Measurements from ENCODE around the gene TSPAN4. TPM values are rescaled to one million over a fixed set of nuclear protein-coding genes. Genes with fewer than 3 reads are reported as not detected.

TSPAN4 gene
- total RNA-seq, 1 experiment from 2014 or later = 29.2 TPM

DNA sequence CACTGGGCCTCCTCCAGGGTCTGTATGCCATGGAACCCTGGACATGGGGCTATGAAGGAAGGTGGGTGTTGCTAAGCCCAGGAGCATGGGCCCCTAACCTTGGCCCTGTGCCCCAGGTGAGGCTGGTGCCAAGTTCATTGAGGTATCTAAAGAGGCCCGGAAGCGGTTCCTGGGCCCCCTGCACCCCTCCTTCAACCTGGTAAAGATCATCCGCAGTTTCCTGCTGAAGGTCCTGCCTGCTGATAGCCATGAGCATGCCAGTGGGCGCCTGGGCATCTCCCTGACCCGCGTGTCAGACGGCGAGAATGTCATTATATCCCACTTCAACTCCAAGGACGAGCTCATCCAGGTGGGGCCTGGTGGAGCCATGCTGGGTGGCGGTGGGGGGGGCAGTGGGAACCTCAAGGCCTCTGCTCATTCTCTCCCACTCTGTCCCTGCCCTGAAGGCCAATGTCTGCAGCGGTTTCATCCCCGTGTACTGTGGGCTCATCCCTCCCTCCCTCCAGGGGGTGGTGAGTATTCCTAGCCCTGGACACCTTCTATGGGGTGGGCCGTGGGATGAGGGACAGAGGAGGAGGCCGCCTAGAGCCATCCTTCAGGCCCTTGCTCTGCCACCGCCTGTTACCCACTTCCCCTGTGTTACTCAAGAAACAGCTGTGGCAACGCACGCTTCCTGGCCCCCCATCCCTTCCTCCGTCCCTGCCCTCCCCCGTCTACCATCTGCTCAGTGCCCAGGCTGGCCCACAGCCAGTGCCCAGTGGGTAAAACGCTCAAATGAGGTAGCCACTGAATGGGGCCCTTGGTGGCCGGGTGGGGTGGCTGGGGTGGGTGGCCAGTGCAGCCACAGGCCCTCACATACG, 20.9 kb upstream of the TSPAN4 start:
- no peak for DNase-seq (ENCODE audit: low spot score)

DNA sequence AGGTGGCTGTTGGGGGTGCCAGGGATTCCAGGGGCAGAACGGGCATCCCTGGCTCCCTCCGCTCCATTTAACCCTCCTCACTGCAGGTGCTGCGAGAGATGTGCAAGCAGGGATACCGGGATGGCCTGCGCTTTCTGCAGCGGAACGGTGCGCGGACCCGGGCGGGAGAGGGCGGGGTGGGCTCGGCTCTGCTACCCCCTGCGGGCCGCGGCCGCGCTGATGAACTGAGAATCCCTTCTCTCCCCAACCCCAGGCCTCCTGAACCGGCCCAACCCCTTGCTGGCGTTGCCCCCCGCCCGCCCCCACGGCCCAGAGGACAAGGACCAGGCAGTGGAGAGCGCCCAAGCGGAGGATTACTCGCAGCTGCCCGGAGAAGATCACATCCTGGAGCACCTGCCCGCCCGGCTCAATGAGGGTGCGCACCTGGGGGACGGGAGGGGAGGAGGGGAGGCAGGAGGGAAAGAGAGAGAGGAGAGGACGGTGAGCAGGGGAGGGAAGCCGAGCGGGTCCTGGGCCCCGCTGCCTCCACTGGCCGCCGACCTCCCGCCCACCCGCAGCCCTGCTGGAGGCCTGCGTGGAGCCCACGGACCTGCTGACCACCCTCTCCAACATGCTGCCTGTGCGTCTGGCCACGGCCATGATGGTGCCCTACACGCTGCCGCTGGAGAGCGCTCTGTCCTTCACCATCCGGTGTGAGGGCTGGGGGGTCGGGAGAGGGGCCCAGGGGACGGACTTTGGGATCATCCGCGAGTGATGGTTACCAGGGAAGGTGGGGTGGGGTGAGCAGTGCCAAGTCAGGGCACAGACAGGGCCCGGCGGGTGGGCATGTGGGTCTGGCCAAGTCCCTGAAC, 19.0 kb upstream of the TSPAN4 start:
- no peak for DNase-seq (ENCODE audit: low spot score)

DNA sequence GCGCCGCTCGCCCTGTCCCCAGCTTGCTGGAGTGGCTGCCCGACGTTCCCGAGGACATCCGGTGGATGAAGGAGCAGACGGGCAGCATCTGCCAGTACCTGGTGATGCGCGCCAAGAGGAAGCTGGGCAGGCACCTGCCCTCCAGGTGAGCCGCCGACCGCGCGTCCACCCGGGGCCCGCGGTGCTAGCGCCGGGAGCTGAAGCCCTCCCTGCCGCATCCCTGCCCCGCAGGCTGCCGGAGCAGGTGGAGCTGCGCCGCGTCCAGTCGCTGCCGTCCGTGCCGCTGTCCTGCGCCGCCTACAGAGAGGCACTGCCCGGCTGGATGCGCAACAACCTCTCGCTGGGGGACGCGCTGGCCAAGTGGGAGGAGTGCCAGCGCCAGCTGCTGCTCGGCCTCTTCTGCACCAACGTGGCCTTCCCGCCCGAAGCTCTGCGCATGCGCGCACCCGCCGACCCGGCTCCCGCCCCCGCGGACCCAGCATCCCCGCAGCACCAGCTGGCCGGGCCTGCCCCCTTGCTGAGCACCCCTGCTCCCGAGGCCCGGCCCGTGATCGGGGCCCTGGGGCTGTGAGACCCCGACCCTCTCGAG, 18.3 kb upstream of the TSPAN4 start:
- peak; percentile 89 for DNase-seq (ENCODE audit: low spot score)

DNA sequence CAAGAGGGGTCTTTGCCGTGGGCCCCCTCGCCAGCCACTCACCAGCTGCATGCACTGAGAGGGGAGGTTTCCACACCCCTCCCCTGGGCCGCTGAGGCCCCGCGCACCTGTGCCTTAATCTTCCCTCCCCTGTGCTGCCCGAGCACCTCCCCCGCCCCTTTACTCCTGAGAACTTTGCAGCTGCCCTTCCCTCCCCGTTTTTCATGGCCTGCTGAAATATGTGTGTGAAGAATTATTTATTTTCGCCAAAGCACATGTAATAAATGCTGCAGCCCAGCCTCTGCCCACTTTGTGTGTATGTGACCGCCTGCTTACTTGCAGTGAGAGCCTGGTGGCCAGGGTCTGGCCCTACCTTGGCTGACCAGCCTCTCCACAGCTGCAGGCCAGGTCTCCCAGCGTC, 17.7 kb upstream of the TSPAN4 start:
- peak; percentile 54 for DNase-seq (ENCODE audit: low spot score)

- peak; percentile 38 for DNase-seq (ENCODE audit: low spot score)
Observed at GRCh38 chr11:825366-826226, 17.1 kb upstream of the TSPAN4 start.

DNA sequence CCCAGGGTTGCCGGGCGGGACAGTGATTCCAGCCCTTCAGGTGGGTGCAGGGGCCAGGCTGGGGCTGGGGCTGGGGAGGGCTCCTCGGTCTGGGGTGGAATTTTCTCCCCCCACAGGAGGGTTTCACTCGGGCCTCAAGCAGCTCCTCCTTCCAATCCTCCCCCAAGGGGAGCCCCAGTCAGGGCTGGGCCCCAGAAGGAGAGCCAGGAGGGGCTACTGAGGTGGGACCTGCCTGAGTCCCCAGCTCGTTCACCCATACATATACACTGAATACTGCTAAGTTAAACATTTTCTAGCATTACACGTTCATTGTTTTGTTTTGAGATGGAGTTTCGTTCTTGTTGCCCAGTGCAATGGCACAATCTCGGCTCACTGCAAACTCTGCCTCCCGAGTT, 16.4 kb upstream of the TSPAN4 start:
- DNase-seq (ENCODE audit: low spot score) = peak; percentile 25

DNA sequence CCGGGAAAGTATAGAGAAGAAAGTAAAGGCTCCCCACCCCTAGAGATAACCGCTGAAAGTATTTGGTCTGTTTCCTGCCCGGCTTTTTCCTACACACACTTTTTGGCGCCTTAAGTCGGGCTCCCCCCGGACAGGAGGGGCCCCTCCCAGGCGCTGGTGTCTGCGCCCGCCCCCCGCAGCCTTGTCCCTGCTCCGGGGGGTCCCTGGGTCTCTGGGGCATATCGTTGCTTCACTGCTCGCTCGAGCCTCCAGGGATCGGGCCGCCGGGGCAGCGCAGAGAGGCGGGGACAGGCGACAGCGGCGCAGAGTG, 15.9 kb upstream of the TSPAN4 start:
- no peak for DNase-seq (ENCODE audit: low spot score)

GRCh38 chr11:827146-827896, 15.3 kb upstream of the TSPAN4 start:
- peak; percentile 91 for DNase-seq (ENCODE audit: low spot score)

DNA sequence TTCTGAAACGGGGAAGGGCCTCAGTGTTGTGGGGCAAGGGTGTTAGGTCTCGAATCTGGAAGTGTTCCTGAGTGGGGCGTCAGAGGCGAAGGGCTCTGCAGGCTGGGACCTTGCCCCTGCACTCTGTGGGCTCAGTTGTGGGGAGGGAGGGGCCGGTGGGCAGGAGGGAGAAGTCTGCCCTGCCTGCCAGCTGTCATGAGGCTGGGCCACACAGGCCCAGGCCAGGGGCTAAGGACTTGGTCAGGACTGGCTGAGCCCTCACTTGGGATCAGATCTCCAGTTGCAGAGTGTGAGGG, 14.8 kb upstream of the TSPAN4 start, which contains the start of gene CRACR2B:
Gene CRACR2B, plus strand, starts transcription at position 23 of the 296 bp plus-strand sequence. CDS start 689 bp downstream, outside the sequence.
- no peak for DNase-seq (ENCODE audit: low spot score)

DNA sequence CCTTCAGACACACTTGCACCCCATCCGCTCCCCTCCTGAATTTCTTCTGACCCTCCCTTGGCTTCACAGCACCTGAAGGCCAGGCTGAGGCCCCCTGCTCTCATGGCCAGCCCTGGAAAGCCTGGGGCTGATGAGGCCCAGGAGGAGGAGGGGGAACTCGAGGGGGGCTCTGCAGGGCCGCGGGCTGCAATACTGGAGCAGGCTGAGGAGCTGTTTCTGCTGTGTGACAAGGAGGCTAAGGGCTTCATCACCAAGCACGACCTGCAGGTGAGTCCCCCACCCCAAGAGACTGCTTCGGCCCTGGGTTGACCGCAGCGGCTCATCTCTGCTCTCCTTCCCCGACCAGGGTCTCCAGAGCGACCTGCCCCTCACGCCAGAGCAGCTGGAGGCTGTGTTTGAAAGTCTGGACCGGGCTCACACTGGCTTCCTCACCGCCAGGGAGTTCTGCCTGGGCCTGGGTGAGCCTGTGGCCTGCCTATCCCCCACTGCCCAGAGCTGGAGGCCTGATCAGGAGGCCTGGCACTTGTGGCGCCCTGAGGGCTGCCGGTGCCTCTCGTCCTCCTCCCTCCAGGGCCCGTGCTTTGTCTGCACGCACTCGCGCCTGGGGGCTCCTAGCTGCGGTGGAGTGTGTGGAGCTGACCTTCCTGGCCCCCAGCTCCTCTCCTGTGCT, 14.0 kb upstream of the TSPAN4 start:
- DNase-seq (ENCODE audit: low spot score) = no peak

GRCh38 chr11:829176-829846, 13.3 kb upstream of the TSPAN4 start:
- DNase-seq (ENCODE audit: low spot score) = peak; percentile 64

DNA sequence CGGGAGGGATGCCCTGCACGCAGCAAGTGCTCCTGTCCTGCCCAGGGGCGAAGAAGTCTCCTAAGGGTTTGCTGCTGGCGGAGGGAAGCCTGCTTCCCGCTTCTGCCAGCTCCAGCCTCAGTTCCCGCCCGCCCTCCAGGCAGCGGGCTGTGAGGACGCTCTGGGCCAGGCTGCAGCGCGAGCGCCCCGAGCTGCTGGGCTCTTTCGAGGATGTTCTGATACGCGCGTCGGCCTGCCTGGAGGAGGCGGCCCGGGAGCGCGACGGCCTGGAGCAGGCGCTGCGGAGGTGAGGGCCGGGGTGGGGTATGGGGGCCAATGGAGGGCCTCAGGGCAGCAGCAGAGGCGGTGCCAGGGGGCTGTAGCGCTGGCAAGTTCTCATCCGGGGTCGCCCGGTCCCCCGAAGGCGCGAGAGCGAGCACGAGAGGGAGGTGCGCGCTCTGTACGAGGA, 12.8 kb upstream of the TSPAN4 start:
- DNase-seq (ENCODE audit: low spot score) = peak; percentile 58

DNA sequence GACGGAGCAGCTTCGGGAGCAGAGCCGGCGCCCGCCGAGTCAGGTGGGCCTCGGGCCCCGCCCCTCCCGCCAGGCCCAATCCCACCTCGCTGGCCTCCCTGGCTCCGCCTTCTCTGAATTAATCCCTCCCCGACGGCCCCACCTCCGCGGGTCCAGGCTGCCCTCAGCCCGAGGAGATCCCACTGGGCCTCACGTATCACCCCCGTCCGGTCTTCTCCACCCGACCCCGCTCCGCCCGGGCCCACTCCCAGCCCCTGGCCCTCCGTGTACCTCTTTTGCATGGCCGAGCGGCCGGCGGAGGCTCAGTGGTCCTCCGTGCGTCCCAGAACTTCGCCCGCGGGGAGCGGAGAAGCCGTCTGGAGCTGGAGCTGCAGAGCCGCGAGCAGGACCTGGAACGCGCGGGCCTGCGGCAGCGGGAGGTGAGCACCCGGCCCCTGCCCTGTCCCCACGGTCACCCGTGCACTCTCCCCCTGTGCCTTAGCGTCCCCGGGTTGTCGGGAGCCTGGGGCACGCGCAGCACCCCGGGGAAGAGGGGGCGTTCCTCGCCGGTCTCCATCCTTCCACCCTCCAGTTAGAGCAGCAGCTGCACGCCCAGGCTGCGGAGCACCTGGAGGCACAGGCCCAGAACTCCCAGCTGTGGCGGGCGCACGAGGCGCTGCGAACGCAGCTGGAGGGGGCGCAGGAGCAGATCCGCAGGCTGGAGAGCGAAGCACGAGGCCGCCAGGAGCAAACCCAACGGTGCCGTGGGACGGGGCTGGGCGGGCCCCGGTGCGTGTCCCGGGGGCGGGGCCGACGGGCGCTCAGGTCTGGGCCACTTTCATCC, 12.1 kb upstream of the TSPAN4 start:
- peak; percentile 95 for DNase-seq (ENCODE audit: low spot score)

- DNase-seq (ENCODE audit: low spot score) = peak; percentile 30
Observed at GRCh38 chr11:831118-831864, 11.4 kb upstream of the TSPAN4 start.

- no peak for DNase-seq (ENCODE audit: low spot score)
Observed at GRCh38 chr11:831961-832528, 10.6 kb upstream of the TSPAN4 start.

DNA sequence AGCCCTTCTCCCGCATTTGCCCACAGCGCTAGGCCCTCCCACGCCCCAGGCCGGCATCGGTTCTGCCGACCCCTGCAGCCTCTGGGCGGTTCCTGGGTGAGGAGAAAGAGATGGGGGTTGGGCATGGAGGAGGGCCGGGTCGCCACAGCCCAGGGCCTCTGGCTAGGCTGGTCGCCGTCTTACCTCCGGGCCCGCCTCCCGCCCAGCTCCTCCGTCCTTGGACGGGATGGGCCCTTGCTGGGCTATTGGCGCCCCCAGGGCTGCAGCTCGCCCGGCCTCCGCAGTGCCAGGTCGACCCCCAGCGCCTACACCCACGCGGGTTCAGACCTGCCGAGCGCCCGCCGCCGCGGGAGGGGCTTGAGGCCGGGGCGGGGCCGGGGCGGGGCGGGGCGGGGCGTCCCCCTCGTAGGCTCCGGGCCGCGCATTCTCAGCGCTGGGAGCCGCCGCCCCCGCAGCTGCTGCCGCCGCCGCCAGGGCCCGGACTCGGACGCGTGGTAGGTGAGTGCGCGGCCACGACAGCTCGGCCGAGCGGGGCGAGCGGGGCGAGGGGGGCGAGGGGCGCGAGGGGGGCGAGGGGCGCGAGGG, 10.0 kb upstream of the TSPAN4 start, which contains the start of gene CD151:
Gene CD151, plus strand, starts transcription at position 424 of the 585 bp plus-strand sequence. CDS start 3,118 bp downstream, outside the sequence.
- peak; percentile 72 for DNase-seq (ENCODE audit: low spot score)
